ENCODE measurements around the gene CABP7. TPM values are rescaled to one million over a fixed set of nuclear protein-coding genes. Genes with fewer than 3 reads are reported as not detected.

The CABP7 gene
- total RNA-seq, 1 experiment from 2014 or later: not detected

DNA sequence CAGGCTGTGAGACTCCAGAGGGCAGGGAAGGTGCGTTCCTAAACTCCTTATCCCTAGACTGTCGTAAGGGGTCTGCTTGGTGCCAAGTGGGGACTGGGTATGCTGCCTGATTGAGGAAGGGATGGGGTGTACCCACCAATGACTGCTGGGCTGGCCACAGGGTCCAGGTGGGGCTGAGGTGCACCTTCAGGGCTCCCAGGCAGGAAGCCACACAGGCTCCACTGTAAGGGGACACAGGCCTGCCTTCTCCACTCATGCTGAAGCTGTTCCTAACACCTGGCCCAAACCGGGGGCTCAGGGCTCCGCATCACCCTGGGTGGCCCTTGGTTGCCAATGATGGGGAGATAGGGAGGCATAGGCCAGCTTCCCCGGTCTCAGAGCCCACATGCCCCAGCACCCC is 20.4 kb downstream of the CABP7 start:
- CTCF ChIA-PET: interaction anchor here (0.6 kb wide), 1 partner anchor 32 kb away, joined by 3 read pairs; no protein-coding TSS in a partner anchor
- H3K4me1 Mint-ChIP-seq (ENCODE audit: low read depth, unreplicated experiment): no peaks in the 10 kb centered on the region
- no TSS peak for BruUV-seq (replicated peaks)

DNA sequence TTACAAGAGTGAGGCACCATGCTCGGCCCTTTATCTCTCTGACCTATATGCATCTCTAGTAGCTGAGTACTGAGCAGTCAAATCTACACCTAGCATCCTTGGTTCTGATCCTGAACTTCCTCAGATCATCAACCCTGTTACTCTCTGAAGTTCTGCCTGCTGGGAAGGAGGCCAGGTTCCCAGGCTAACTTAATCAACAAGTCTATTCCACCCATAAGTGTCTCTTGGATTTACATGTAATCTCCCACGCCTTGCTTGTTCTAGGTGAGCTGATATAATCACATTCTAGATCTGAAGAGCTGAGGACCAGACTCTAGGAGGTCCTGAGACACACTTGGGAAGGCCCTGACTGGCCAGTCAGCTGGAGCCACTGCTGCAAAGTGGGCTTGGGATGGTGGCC is 22.1 kb downstream of the CABP7 start:
- no peak overlapping the region for H3K4me3 Mint-ChIP-seq (ENCODE audit: low read depth, unreplicated experiment)
- CTCF ChIA-PET: no interaction called here

More for the DNA sequence above, 20.4 kb downstream of the CABP7 start:
- no peak overlapping the region for H3K4me3 Mint-ChIP-seq (ENCODE audit: low read depth, unreplicated experiment)
- H3K36me3 Mint-ChIP-seq (ENCODE audit: insufficient read depth, unreplicated experiment): no peaks in the 10 kb centered on the region
- H3K27ac Mint-ChIP-seq (ENCODE audit: unreplicated experiment): no peak overlapping the region
- DNase-seq: no peak
- intact Hi-C loops (cut with micrococcal nuclease; ENCODE audit: unreplicated experiment): no loop called here
- H3K9me3 Mint-ChIP-seq (ENCODE audit: low read depth, unreplicated experiment): no peaks in the 10 kb centered on the region
- H3K27me3 Mint-ChIP-seq (ENCODE audit: unreplicated experiment): no peaks in the 10 kb centered on the region
- TF ChIP-seq, protein P1, sequence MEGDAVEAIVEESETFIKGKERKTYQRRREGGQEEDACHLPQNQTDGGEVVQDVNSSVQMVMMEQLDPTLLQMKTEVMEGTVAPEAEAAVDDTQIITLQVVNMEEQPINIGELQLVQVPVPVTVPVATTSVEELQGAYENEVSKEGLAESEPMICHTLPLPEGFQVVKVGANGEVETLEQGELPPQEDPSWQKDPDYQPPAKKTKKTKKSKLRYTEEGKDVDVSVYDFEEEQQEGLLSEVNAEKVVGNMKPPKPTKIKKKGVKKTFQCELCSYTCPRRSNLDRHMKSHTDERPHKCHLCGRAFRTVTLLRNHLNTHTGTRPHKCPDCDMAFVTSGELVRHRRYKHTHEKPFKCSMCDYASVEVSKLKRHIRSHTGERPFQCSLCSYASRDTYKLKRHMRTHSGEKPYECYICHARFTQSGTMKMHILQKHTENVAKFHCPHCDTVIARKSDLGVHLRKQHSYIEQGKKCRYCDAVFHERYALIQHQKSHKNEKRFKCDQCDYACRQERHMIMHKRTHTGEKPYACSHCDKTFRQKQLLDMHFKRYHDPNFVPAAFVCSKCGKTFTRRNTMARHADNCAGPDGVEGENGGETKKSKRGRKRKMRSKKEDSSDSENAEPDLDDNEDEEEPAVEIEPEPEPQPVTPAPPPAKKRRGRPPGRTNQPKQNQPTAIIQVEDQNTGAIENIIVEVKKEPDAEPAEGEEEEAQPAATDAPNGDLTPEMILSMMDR (IDR thresholded peaks at IDR 0.05; ENCODE audit: unreplicated experiment): no peak

DNA sequence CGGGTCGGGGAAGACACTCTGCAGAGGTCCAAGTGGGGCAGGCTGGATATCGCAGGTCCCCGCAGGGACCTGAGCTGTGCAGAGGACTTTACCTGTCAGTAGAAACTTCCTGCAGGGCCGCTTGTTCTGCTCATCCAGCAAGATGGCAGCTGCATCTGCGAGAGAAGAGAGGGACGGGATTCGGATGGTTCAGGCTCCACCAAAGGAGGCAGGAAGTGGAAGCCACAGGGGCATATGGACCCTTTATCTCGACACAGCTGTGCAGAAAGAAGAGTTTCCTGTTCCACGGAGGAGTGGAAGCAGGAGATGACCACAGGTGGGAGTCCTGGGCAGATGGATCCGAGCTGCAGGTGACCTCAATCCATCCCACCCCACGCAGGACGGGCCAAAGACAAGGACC is 22.5 kb downstream of the CABP7 start:
- intact Hi-C loops (cut with micrococcal nuclease; ENCODE audit: unreplicated experiment): no loop called here
- no peaks in the 10 kb centered on the region for H3K27me3 Mint-ChIP-seq (ENCODE audit: unreplicated experiment)
- H3K27ac Mint-ChIP-seq (ENCODE audit: unreplicated experiment): no peak overlapping the region
- H3K36me3 Mint-ChIP-seq (ENCODE audit: insufficient read depth, unreplicated experiment): no peaks in the 10 kb centered on the region
- H3K4me3 Mint-ChIP-seq (ENCODE audit: low read depth, unreplicated experiment): no peak overlapping the region
- H3K9me3 Mint-ChIP-seq (ENCODE audit: low read depth, unreplicated experiment): no peaks in the 10 kb centered on the region
- DNase-seq: no peak
- TF ChIP-seq, protein P1 (IDR thresholded peaks at IDR 0.05; ENCODE audit: unreplicated experiment): no peak
- CTCF ChIA-PET: no interaction called here
- no TSS peak for BruUV-seq (replicated peaks)
- no peaks in the 10 kb centered on the region for H3K4me1 Mint-ChIP-seq (ENCODE audit: low read depth, unreplicated experiment)

More for the DNA sequence above, 22.1 kb downstream of the CABP7 start:
- no peaks in the 10 kb centered on the region for H3K9me3 Mint-ChIP-seq (ENCODE audit: low read depth, unreplicated experiment)
- no peaks in the 10 kb centered on the region for H3K27me3 Mint-ChIP-seq (ENCODE audit: unreplicated experiment)
- no peak overlapping the region for H3K27ac Mint-ChIP-seq (ENCODE audit: unreplicated experiment)
- TF ChIP-seq, protein P1 (IDR thresholded peaks at IDR 0.05; ENCODE audit: unreplicated experiment): no peak
- H3K36me3 Mint-ChIP-seq (ENCODE audit: insufficient read depth, unreplicated experiment): no peaks in the 10 kb centered on the region
- no TSS peak for BruUV-seq (replicated peaks)
- no peaks in the 10 kb centered on the region for H3K4me1 Mint-ChIP-seq (ENCODE audit: low read depth, unreplicated experiment)
- DNase-seq: no peak
- intact Hi-C loops (cut with micrococcal nuclease; ENCODE audit: unreplicated experiment): no loop called here

DNA sequence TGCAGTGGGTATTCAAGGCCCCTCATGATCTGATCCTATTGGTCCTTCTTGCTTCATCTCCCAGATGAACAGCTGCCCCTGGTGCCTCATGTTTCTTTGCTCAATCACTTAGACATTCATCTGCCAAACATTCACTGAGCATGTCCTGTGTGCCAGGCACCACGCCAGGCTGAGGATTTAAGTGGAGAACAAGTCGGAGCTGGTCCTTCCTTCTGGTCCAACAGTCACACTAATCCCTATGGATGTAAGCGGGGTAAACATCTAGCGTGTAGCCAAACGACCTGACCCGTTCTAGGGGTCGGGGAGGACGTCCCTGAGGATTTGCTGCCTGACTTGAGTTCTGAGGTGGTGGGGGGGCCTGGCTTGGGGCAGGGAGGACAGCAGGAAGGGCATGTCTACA is 25.1 kb downstream of the CABP7 start:
- TF ChIP-seq, protein P1 (IDR thresholded peaks at IDR 0.05; ENCODE audit: unreplicated experiment): no peak
- Mint-ChIP-seq H3K9me3 (ENCODE audit: low read depth, unreplicated experiment) (no peaks in the 10 kb centered on the region), H3K4me1 (ENCODE audit: low read depth, unreplicated experiment) (no peaks in the 10 kb centered on the region), H3K36me3 (ENCODE audit: insufficient read depth, unreplicated experiment) (peaks cover 5% of the 10 kb centered on the region), H3K27me3 (ENCODE audit: unreplicated experiment) (no peaks in the 10 kb centered on the region), H3K27ac (ENCODE audit: unreplicated experiment) (no peak overlapping the region), H3K4me3 (ENCODE audit: low read depth, unreplicated experiment) (no peak overlapping the region)
- no TSS peak for BruUV-seq (replicated peaks)
- CTCF ChIA-PET: no interaction called here
- DNase-seq: no peak
- intact Hi-C loops (cut with micrococcal nuclease; ENCODE audit: unreplicated experiment): no loop called here

Measured in Calu3 (cell line).